Lung (tissue), 12 donors: ENCODE data around the gene CLIC5. TPM values are rescaled to one million over a fixed set of nuclear protein-coding genes. Genes with fewer than 3 reads are reported as not detected.

ENCODE experiments used
- ATAC-seq: fragments of 200-7000 bp; cut with Tn5 transposase; one replicate; pipeline ENCODE4 v1.9.1; 2020; ENCODE audit warnings: moderate number of reproducible peaks; ENCODE audit not compliant: insufficient read depth, low FRiP score
- DNase-seq, 3 donors: peaks; one replicate each; pipeline ENCODE4 v3.0.0-alpha.2; 2013 to 2017
- H3K27ac ChIP-seq, 2 donors: one replicate each; pipeline ENCODE4 v1.5.1; 2013; ENCODE audit warnings: mild to moderate bottlenecking in 2 of 2, moderate library complexity in 2 of 2, control low read depth in 1 of 2, inconsistent platforms in 1 of 2, low read depth in 1 of 2, low read length in 1 of 2
- H3K27me3 ChIP-seq, 3 donors: one replicate each; pipeline ENCODE4 v1.5.1; 2013; ENCODE audit warnings: low read length in 2 of 3; ENCODE audit not compliant: control insufficient read depth in 3 of 3, insufficient read depth in 3 of 3
- H3K36me3 ChIP-seq, 4 donors: one replicate each; pipeline ENCODE4 v1.5.1; 2013; ENCODE audit warnings: low read length in 4 of 4, mild to moderate bottlenecking in 1 of 4, moderate library complexity in 1 of 4; ENCODE audit not compliant: control insufficient read depth in 4 of 4, insufficient read depth in 4 of 4
- H3K4me1 ChIP-seq, 5 donors: one replicate each; pipeline ENCODE4 v1.5.1; 2013; ENCODE audit warnings: low read length in 5 of 5, mild to moderate bottlenecking in 2 of 5, moderate library complexity in 1 of 5; ENCODE audit not compliant: control insufficient read depth in 5 of 5, insufficient read depth in 5 of 5
- H3K4me3 ChIP-seq: one replicate; pipeline ENCODE4 v1.5.1; 2013; ENCODE audit warnings: mild to moderate bottlenecking, control low read depth, moderate library complexity
- H3K9ac ChIP-seq, 2 donors: one replicate each; pipeline ENCODE4 v1.5.1; 2013; ENCODE audit warnings: low read length in 2 of 2, control low read depth in 1 of 2; ENCODE audit not compliant: insufficient read depth in 1 of 2
- H3K9me3 ChIP-seq, 4 donors: one replicate each; pipeline ENCODE4 v1.5.1; 2013; ENCODE audit warnings: low read length in 3 of 4, mild to moderate bottlenecking in 1 of 4, moderate library complexity in 1 of 4; ENCODE audit not compliant: control insufficient read depth in 4 of 4, insufficient read depth in 3 of 4
- CTCF ChIP-seq: IDR thresholded peaks from 2 replicates; pipeline ENCODE4 v1.5.1; 2012; ENCODE audit warnings: mild to moderate bottlenecking; ENCODE audit errors: control extremely low read depth, extremely low read depth
- WGBS, 2 donors: extraction: QIAGEN DNeasy Blood & Tissue Kit; methylation state at CpG; one replicate each; pipeline ENCODE4 v1.1.7; 2013; 5-methylcytosine and 5-hydroxymethylcytosine counted together
- polyA plus RNA-seq, 2 donors: library from polyadenylated mRNA; stranded (reverse); fragments of 200-250 nt; gene quantifications; one replicate each; pipeline ENCODE4 v1.2.1, GENCODE V29; 2013
- total RNA-seq, 2 donors: library from RNA; depleted of rRNA in 1 of 2; stranded (reverse); fragments of >200 nt in 1 of 2; gene quantifications; one replicate each; pipeline ENCODE4 v1.2.1, GENCODE V29; 2014 to 2021
- donor health status: control.
- donor health status: control.
- donor health status: Bipolar disorder and iron deficiency.
- donor health status: healthy.
- donor health status: DM: yes; HTN: yes; CAD: no.

CLIC5 gene
- total and polyA plus RNA-seq, 4 donors, result 14.8 to 92.3 (median 40.7) TPM

- no peak for TF ChIP-seq CTCF
- no peak for ATAC-seq
- WGBS, 2 donors, result 72 to 85% methylated on average over 2 of the region's 2 CpGs
- peaks cover 0 to 20% (median 4%) of the 10 kb centered on the region in 5 donors for H3K4me1 ChIP-seq
- no peaks in the 10 kb centered on the region for H3K36me3 ChIP-seq
- no peak for DNase-seq
- peak overlapping the region; percentile 63 to 92 for H3K27ac ChIP-seq
- peaks cover 0 to 2% (median 0%) of the 10 kb centered on the region in 4 donors for H3K9me3 ChIP-seq
- H3K9ac ChIP-seq, result no peak overlapping the region
- H3K27me3 ChIP-seq, result no peaks in the 10 kb centered on the region
- no peak overlapping the region for H3K4me3 ChIP-seq
Measured at GRCh38 chr6:45998524-45998923, 17.1 kb downstream of the CLIC5 start.

GRCh38 chr6:45997875-45998506 lies 17.7 kb downstream of the CLIC5 start:
- 72 to 87% methylated on average over 5 of the region's 5 CpGs for WGBS, 2 donors
- Histone ChIP-seq H3K4me3 (no peak overlapping the region), H3K27me3 (no peaks in the 10 kb centered on the region), H3K9me3 (peaks cover 0 to 2% (median 0%) of the 10 kb centered on the region in 4 donors), H3K36me3 (no peaks in the 10 kb centered on the region), H3K9ac (no peak overlapping the region), H3K27ac (peak overlapping the region; percentile 63 to 92), H3K4me1 (peaks cover 0 to 20% (median 4%) of the 10 kb centered on the region in 5 donors)
- peak; percentile 47 for ATAC-seq
- peak; percentile 41 to 63 (median 44) for DNase-seq
- no peak for TF ChIP-seq CTCF

- H3K36me3 ChIP-seq, result no peaks in the 10 kb centered on the region
- DNase-seq, result no peak
- 73 to 79% methylated on average over 1 of the region's 1 CpG for WGBS, 2 donors
- no peak overlapping the region for H3K4me3 ChIP-seq
- ATAC-seq, result no peak
- H3K27ac ChIP-seq, result peak overlapping the region in 1 of 2 donors; percentile 76
- no peaks in the 10 kb centered on the region for H3K27me3 ChIP-seq
- H3K4me1 ChIP-seq, result peaks cover 0 to 38% (median 0%) of the 10 kb centered on the region in 5 donors
- peaks cover 0 to 2% (median 0%) of the 10 kb centered on the region in 4 donors for H3K9me3 ChIP-seq
- no peak overlapping the region for H3K9ac ChIP-seq
- no peak for TF ChIP-seq CTCF
Measured at GRCh38 chr6:45991189-45991588, 24.5 kb downstream of the CLIC5 start.
